ENCODE results near the gene PRCD.
"Not testable (repeated sequence)": the region's sequence is repeated elsewhere in the genome, so short reads cannot be mapped to it uniquely, and the experiment has no call there.

The PRCD gene

GRCh38 chr17:76506408-76507345, 33.2 kb upstream of the PRCD start:
- DNase-seq, result peak; percentile 66 to 79

- DNase-seq, result not testable (repeated sequence)
Observed at GRCh38 chr17:76508472-76509063, 31.3 kb upstream of the PRCD start.

GRCh38 chr17:76510831-76511244, 29.0 kb upstream of the PRCD start:
- no peak for DNase-seq

GRCh38 chr17:76511668-76512365, 28.0 kb upstream of the PRCD start:
- DNase-seq, result no peak

- DNase-seq, result no peak
Observed at GRCh38 chr17:76512366-76513305, 27.2 kb upstream of the PRCD start.

GRCh38 chr17:76513306-76513692, 26.5 kb upstream of the PRCD start:
- no peak for DNase-seq

- DNase-seq, result not testable (repeated sequence)
Observed at GRCh38 chr17:76514355-76514754, 25.5 kb upstream of the PRCD start.

- no peak for DNase-seq
Observed at GRCh38 chr17:76515274-76515949, 24.4 kb upstream of the PRCD start.

GRCh38 chr17:76517638-76518038, 22.2 kb upstream of the PRCD start:
- DNase-seq, result no peak

GRCh38 chr17:76519048-76519966, 20.5 kb upstream of the PRCD start:
- no peak for DNase-seq

GRCh38 chr17:76521262-76521661, 18.6 kb upstream of the PRCD start:
- DNase-seq, result no peak

GRCh38 chr17:76521683-76522082, 18.2 kb upstream of the PRCD start:
- not testable (repeated sequence) for DNase-seq

- DNase-seq, result peak; percentile 43 to 62
Observed at GRCh38 chr17:76523084-76524037, 16.5 kb upstream of the PRCD start.

GRCh38 chr17:76524598-76525512, 15.0 kb upstream of the PRCD start:
- DNase-seq, result no peak

GRCh38 chr17:76525513-76525833, 14.4 kb upstream of the PRCD start:
- DNase-seq, result not testable (repeated sequence)

GRCh38 chr17:76527016-76527415, 12.8 kb upstream of the PRCD start:
- DNase-seq, result not testable (repeated sequence)

GRCh38 chr17:76527430-76528111, 12.3 kb upstream of the PRCD start:
- DNase-seq, result no peak

- no peak for DNase-seq
Observed at GRCh38 chr17:76528156-76528527, 11.7 kb upstream of the PRCD start.
